HG03103 (cell line): ENCODE measurements around the gene PLEKHN1.

Experiments
- ATAC-seq: cut with Tn5 transposase; IDR thresholded peaks from one replicate; pipeline ENCODE4 v1.9.1; 2021; ENCODE audit warnings: low read depth; ENCODE audit not compliant: unreplicated experiment

The PLEKHN1 gene

DNA sequence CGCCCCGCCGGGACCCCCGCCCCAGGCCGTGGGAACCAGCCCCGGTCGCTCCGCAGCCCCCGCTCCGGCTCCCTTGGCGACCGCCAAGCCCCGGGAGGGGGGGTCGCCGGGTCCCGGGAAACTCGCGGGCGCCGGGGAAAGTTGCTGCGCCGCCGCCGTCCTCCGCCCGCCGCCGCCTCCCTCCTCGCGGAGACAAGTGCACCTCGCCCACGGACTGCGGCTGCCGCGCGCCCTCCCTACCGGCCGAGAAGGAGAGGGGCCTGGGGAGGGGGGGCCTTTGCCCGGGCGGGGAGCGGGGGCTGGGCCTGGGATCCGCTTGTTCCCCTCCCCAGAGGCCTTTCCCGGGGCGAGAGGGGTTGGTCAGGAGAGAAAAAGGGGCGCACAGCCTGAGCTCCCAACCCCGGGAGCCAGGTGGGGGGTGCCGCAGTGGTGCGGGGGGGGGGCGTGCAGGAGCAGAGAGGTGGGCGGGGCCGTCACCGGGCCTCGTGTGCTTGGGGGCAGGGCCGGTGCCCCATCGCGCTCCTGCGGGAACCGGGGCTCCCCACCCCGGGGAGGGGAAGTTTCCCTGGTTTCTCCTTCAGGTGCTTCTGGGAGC lies 54.2 kb downstream of the PLEKHN1 start:
- ATAC-seq = peak; percentile 7

- no peak for ATAC-seq
These were observed 55.0 kb downstream of the PLEKHN1 start for GRCh38 chr1:1021010-1021919.

DNA sequence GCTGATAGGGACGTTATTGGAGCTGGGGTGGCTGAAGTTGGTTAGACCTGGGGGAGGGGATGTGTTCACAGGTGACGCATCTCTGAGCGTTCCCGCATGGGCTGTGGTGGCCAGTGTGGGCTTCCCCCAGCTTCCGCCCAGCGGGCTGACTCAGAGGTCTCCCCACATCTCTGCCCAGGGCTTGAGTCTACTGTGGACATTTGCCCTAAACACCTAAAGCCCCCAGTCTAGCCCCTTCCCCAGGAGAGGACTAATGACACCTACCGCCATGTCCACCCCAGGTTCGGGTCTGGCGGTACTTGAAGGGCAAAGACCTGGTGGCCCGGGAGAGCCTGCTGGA lies 55.6 kb downstream of the PLEKHN1 start:
- ATAC-seq = no peak

GRCh38 chr1:1022302-1023009 lies 56.2 kb downstream of the PLEKHN1 start:
- no peak for ATAC-seq

- ATAC-seq = no peak
These were observed 57.4 kb downstream of the PLEKHN1 start for GRCh38 chr1:1023700-1024099.

- no peak for ATAC-seq
These were observed 58.0 kb downstream of the PLEKHN1 start for GRCh38 chr1:1024149-1024770.

- ATAC-seq = no peak
These were observed 58.8 kb downstream of the PLEKHN1 start for GRCh38 chr1:1024771-1025699.
